Neuron (in vitro differentiated cells): ENCODE results near the gene SLC39A7.

Experiments used
- H2AFZ ChIP-seq: one replicate; pipeline ENCODE4 v1.6.1; 2013; ENCODE audit warnings: low read depth, mild to moderate bottlenecking, inconsistent platforms, low read length, moderate library complexity
- H3K27me3 ChIP-seq: one replicate; pipeline ENCODE4 v1.6.1; 2013; ENCODE audit warnings: low read length; ENCODE audit not compliant: insufficient read depth
- H3K36me3 ChIP-seq: one replicate; pipeline ENCODE4 v1.6.1; 2013; ENCODE audit warnings: low read length; ENCODE audit not compliant: insufficient read depth
- H3K4me1 ChIP-seq: one replicate; pipeline ENCODE4 v1.6.1; 2013; ENCODE audit warnings: low read length; ENCODE audit not compliant: insufficient read depth
- H3K4me3 ChIP-seq: 2 replicates; pipeline ENCODE4 v1.5.1; 2013; ENCODE audit warnings: mild to moderate bottlenecking, low read length, moderate library complexity
- H3K9me3 ChIP-seq: one replicate; pipeline ENCODE4 v1.6.1; 2013; ENCODE audit warnings: low read length

The SLC39A7 gene

GRCh38 chr6:33200219-33201146 is at the start of gene SLC39A7, which contains the start of gene RXRB:
SLC39A7 (plus strand) TSS chr6:33200867; CDS start chr6:33201246, 379 bp downstream.
RXRB (minus strand) TSS chr6:33200665; CDS start chr6:33200476, 189 bp downstream.
- Histone ChIP-seq H3K4me1 (peaks cover 54% of the 10 kb centered on the region), H3K27me3 (no peaks in the 10 kb centered on the region), H3K4me3 (peak within 1 kb of the TSS; percentile 88), H3K36me3 (peaks cover 42% of the 10 kb centered on the region), H3K9me3 (no peaks in the 10 kb centered on the region), H2AFZ (peak within 1 kb of the TSS; percentile 57)

- peaks cover 10% of the 10 kb centered on the region for H3K27me3 ChIP-seq
Observed at GRCh38 chr6:33151050-33151449, 49.6 kb upstream of the SLC39A7 start.

GRCh38 chr6:33154349-33154748 is 46.3 kb upstream of the SLC39A7 start:
- no peaks in the 10 kb centered on the region for H3K4me1 ChIP-seq
- H3K36me3 ChIP-seq = no peaks in the 10 kb centered on the region
- no peaks in the 10 kb centered on the region for H3K9me3 ChIP-seq
- peaks cover 14% of the 10 kb centered on the region for H3K27me3 ChIP-seq
- H3K4me3 ChIP-seq = no peak overlapping the region
- no peak overlapping the region for H2AFZ ChIP-seq

More at GRCh38 chr6:33151050-33151449, 49.6 kb upstream of the SLC39A7 start:
- Histone ChIP-seq H3K4me1 (no peaks in the 10 kb centered on the region), H2AFZ (no peak overlapping the region), H3K36me3 (no peaks in the 10 kb centered on the region), H3K9me3 (no peaks in the 10 kb centered on the region), H3K4me3 (no peak overlapping the region)

- Histone ChIP-seq H3K4me3 (no peak overlapping the region), H3K27me3 (peaks cover 12% of the 10 kb centered on the region), H3K9me3 (no peaks in the 10 kb centered on the region), H3K4me1 (no peaks in the 10 kb centered on the region), H3K36me3 (no peaks in the 10 kb centered on the region), H2AFZ (no peak overlapping the region)
Observed at GRCh38 chr6:33156561-33156960, 44.1 kb upstream of the SLC39A7 start.

GRCh38 chr6:33156964-33157363 is 43.7 kb upstream of the SLC39A7 start:
- Histone ChIP-seq H3K4me1 (no peaks in the 10 kb centered on the region), H2AFZ (no peak overlapping the region), H3K36me3 (no peaks in the 10 kb centered on the region), H3K4me3 (no peak overlapping the region), H3K9me3 (no peaks in the 10 kb centered on the region), H3K27me3 (peaks cover 12% of the 10 kb centered on the region)

GRCh38 chr6:33160096-33160495 is 40.6 kb upstream of the SLC39A7 start:
- H2AFZ ChIP-seq = no peak overlapping the region
- no peak overlapping the region for H3K4me3 ChIP-seq
- H3K9me3 ChIP-seq = no peaks in the 10 kb centered on the region
- peaks cover 8% of the 10 kb centered on the region for H3K27me3 ChIP-seq
- no peaks in the 10 kb centered on the region for H3K4me1 ChIP-seq
- H3K36me3 ChIP-seq = no peaks in the 10 kb centered on the region

- H3K9me3 ChIP-seq = no peaks in the 10 kb centered on the region
Observed at GRCh38 chr6:33160728-33161344, 39.8 kb upstream of the SLC39A7 start.

GRCh38 chr6:33161354-33162331 is 39.0 kb upstream of the SLC39A7 start:
- peak overlapping the region; percentile 29 for H2AFZ ChIP-seq
- H3K4me1 ChIP-seq = no peaks in the 10 kb centered on the region
- H3K27me3 ChIP-seq = peaks cover 4% of the 10 kb centered on the region
- H3K9me3 ChIP-seq = no peaks in the 10 kb centered on the region
- peak overlapping the region; percentile 32 for H3K4me3 ChIP-seq
- H3K36me3 ChIP-seq = no peaks in the 10 kb centered on the region

More at GRCh38 chr6:33160728-33161344, 39.8 kb upstream of the SLC39A7 start:
- no peak overlapping the region for H2AFZ ChIP-seq
- H3K4me1 ChIP-seq = no peaks in the 10 kb centered on the region
- no peak overlapping the region for H3K4me3 ChIP-seq
- H3K27me3 ChIP-seq = peaks cover 4% of the 10 kb centered on the region
- no peaks in the 10 kb centered on the region for H3K36me3 ChIP-seq

GRCh38 chr6:33163540-33163939 is 37.1 kb upstream of the SLC39A7 start:
- H3K27me3 ChIP-seq = peaks cover 4% of the 10 kb centered on the region
- no peak overlapping the region for H3K4me3 ChIP-seq
- no peaks in the 10 kb centered on the region for H3K36me3 ChIP-seq
- no peaks in the 10 kb centered on the region for H3K4me1 ChIP-seq
- no peaks in the 10 kb centered on the region for H3K9me3 ChIP-seq
- no peak overlapping the region for H2AFZ ChIP-seq

GRCh38 chr6:33164176-33164575 is 36.5 kb upstream of the SLC39A7 start:
- no peak overlapping the region for H2AFZ ChIP-seq
- H3K4me3 ChIP-seq = no peak overlapping the region

GRCh38 chr6:33164665-33165373 is 35.8 kb upstream of the SLC39A7 start:
- Histone ChIP-seq H3K4me1 (no peaks in the 10 kb centered on the region), H2AFZ (no peak overlapping the region), H3K9me3 (no peaks in the 10 kb centered on the region), H3K4me3 (no peak overlapping the region), H3K36me3 (no peaks in the 10 kb centered on the region), H3K27me3 (no peaks in the 10 kb centered on the region)

More at GRCh38 chr6:33164176-33164575, 36.5 kb upstream of the SLC39A7 start:
- Histone ChIP-seq H3K27me3 (peaks cover under 1% of the 10 kb centered on the region), H3K36me3 (no peaks in the 10 kb centered on the region), H3K9me3 (no peaks in the 10 kb centered on the region), H3K4me1 (no peaks in the 10 kb centered on the region)
